ENCODE data around the gene HIPK3.
"Not testable (repeated sequence)": the region's sequence is repeated elsewhere in the genome, so short reads cannot be mapped to it uniquely, and the experiment has no call there.

HIPK3 gene

GRCh38 chr11:33358150-33358831 is 101.1 kb downstream of the HIPK3 start:
- no peak for DNase-seq (ENCODE audit: low read depth in 2 of 2)

GRCh38 chr11:33360642-33361041 is 103.5 kb downstream of the HIPK3 start:
- DNase-seq (ENCODE audit: low read depth in 2 of 2) = no peak

GRCh38 chr11:33362051-33362910 is 105.1 kb downstream of the HIPK3 start:
- DNase-seq (ENCODE audit: low read depth in 2 of 2) = no peak

GRCh38 chr11:33366918-33367317 is 109.7 kb downstream of the HIPK3 start:
- no peak for DNase-seq (ENCODE audit: low read depth in 2 of 2)

GRCh38 chr11:33368475-33368874 is 111.3 kb downstream of the HIPK3 start:
- not testable (repeated sequence) for DNase-seq (ENCODE audit: low read depth in 2 of 2)

GRCh38 chr11:33368931-33369330 is 111.8 kb downstream of the HIPK3 start:
- DNase-seq (ENCODE audit: low read depth in 2 of 2) = no peak

GRCh38 chr11:33373636-33374035 is 116.5 kb downstream of the HIPK3 start:
- no peak for DNase-seq (ENCODE audit: low read depth in 2 of 2)

- no peak for DNase-seq (ENCODE audit: low read depth in 2 of 2)
Observed at GRCh38 chr11:33375236-33375635, 118.1 kb downstream of the HIPK3 start.

GRCh38 chr11:33375688-33376311 is 118.6 kb downstream of the HIPK3 start, which contains the start of gene KIAA1549L:
Gene KIAA1549L (plus strand): TSS chr11:33376108.
- no peak for DNase-seq (ENCODE audit: low read depth in 2 of 2)

GRCh38 chr11:33376331-33377310 is 119.4 kb downstream of the HIPK3 start:
- DNase-seq (ENCODE audit: low read depth in 2 of 2) = no peak

- DNase-seq (ENCODE audit: low read depth in 2 of 2) = no peak
Observed at GRCh38 chr11:33377412-33378370, 120.5 kb downstream of the HIPK3 start.

- no peak for DNase-seq (ENCODE audit: low read depth in 2 of 2)
Observed at GRCh38 chr11:33379947-33380346, 122.8 kb downstream of the HIPK3 start.

- DNase-seq (ENCODE audit: low read depth in 2 of 2) = no peak
Observed at GRCh38 chr11:33383075-33383919, 126.1 kb downstream of the HIPK3 start.

- no peak for DNase-seq (ENCODE audit: low read depth in 2 of 2)
Observed at GRCh38 chr11:33383920-33384209, 126.7 kb downstream of the HIPK3 start.

GRCh38 chr11:33384220-33384619 is 127.0 kb downstream of the HIPK3 start:
- no peak for DNase-seq (ENCODE audit: low read depth in 2 of 2)

GRCh38 chr11:33387581-33387980 is 130.4 kb downstream of the HIPK3 start:
- DNase-seq (ENCODE audit: low read depth in 2 of 2) = no peak

- no peak for DNase-seq (ENCODE audit: low read depth in 2 of 2)
Observed at GRCh38 chr11:33387996-33388395, 130.8 kb downstream of the HIPK3 start.

GRCh38 chr11:33388793-33389525 is 131.8 kb downstream of the HIPK3 start:
- no peak for DNase-seq (ENCODE audit: low read depth in 2 of 2)

- DNase-seq (ENCODE audit: low read depth in 2 of 2) = no peak
Observed at GRCh38 chr11:33389635-33390034, 132.5 kb downstream of the HIPK3 start.
